Adrenal gland (tissue), 12 donors: ENCODE results near the gene GPC3. TPM values are rescaled to one million over a fixed set of nuclear protein-coding genes. Genes with fewer than 3 reads are reported as not detected.

ENCODE experiments used
- DNase-seq, 7 donors: peaks; one replicate each; pipeline ENCODE4 v3.0.0-alpha.2; 2019 to 2020
- H3K27ac ChIP-seq, 5 donors: fragments of 200-600 bp; sonication (generic) in 4 of 5; 1 replicate in 3 of 5; 2 replicates in 2 of 5; pipeline versions ENCODE4 v1.5.1 to v1.8.0; 2016 to 2020; ENCODE audit warnings: mild to moderate bottlenecking in 1 of 5
- H3K27me3 ChIP-seq: fragments of 200-600 bp; 2 replicates; pipeline ENCODE4 v1.8.0; 2021
- H3K36me3 ChIP-seq, 2 donors: fragments of 200-600 bp; replicated peaks in 1 of 2; 1 replicate in 1 of 2; 2 replicates in 1 of 2; pipeline versions ENCODE4 v1.5.1 to v1.8.0; 2018 to 2022
- H3K4me1 ChIP-seq, 2 donors: fragments of 200-600 bp; replicated peaks in 1 of 2; 1 replicate in 1 of 2; 2 replicates in 1 of 2; pipeline versions ENCODE4 v1.5.1 to v1.8.0; 2018 to 2021
- H3K4me3 ChIP-seq, 4 donors: fragments of 200-600 bp; sonication (generic) in 3 of 4; one replicate each; pipeline ENCODE4 v1.5.1; 2016 to 2018
- H3K9me3 ChIP-seq, 3 donors: fragments of 200-600 bp; sonication (generic) in 1 of 3; replicated peaks in 1 of 3; 1 replicate in 2 of 3; 2 replicates in 1 of 3; pipeline versions ENCODE4 v1.5.1 to v1.8.0; 2016 to 2021
- CTCF ChIP-seq, 6 experiments: fragments of 450-650 bp in 4 of 6; fragments of 200-600 bp in 2 of 6; sonication (generic) in 1 of 6; IDR thresholded peaks; 1 replicate in 5 of 6; 2 replicates in 1 of 6; pipeline versions ENCODE4 v1.5.1 to v1.8.0; 2016 to 2021; ENCODE audit warnings: antibody characterized with exemption in 6 of 6, mild to moderate bottlenecking in 2 of 6, moderate library complexity in 1 of 6
- POLR2A ChIP-seq, 2 donors: fragments of 450-650 bp; IDR thresholded peaks; one replicate each; pipeline ENCODE4 v1.6.1; 2017; ENCODE audit warnings: antibody characterized with exemption in 2 of 2, mild to moderate bottlenecking in 2 of 2, moderate library complexity in 1 of 2
- WGBS, 4 donors: extraction: QIAGEN DNeasy Blood & Tissue Kit in 2 of 4; methylation state at CpG; one replicate each; pipeline versions ENCODE4 v1.1.5 to v1.1.7; 2013 to 2017; 5-methylcytosine and 5-hydroxymethylcytosine counted together
- intact Hi-C, 2 donors: fragments of 100-400 bp; cut with DNase I; formaldehyde crosslinking; loops; one replicate each; pipeline versions ENCODE4 v1.14.1 to v1.15.0; 2022 to 2023
- polyA plus RNA-seq, 3 donors: library from polyadenylated mRNA; stranded (reverse); fragments of 200-250 nt in 2 of 3; fragments of 350-450 nt in 1 of 3; fragmentation: Illumina TruSeq in 1 of 3; extraction: RNeasy Lipid Tissue Mini Kit (QIAGEN cat#74804) in 1 of 3; gene quantifications; one replicate each; pipeline ENCODE4 v1.2.3, GENCODE V29; 2013 to 2014
- total RNA-seq, 9 donors: library from RNA; depleted of rRNA in 4 of 9; stranded (reverse); fragments of >200 nt in 4 of 9; fragments of 120-200 nt in 1 of 9; fragmentation: NEBNext Ultra II Directional in 1 of 9; extraction: Animal tissue kit (Norgen Biotek cat#: 25700) in 1 of 9; gene quantifications; one replicate each; pipeline versions ENCODE4 v1.1.0 to v1.2.4, GENCODE V29; 2013 to 2023
- donor health status: healthy with polysubstance abuse.
- donor health status: Bipolar disorder and iron deficiency.
- donor health status: DM: yes; HTN: yes; CAD: no.
- donor health status: DM: no; HTN: no; CAD: no.
- donor health status: DM: no; HTN: no; CAD: no.
- donor health status: DM: yes; HTN: yes; CAD: no.

The GPC3 gene
- total and polyA plus RNA-seq, 12 donors, result 3.5 to 56.7 (median 20.9) TPM

GRCh38 chrX:133876646-133877045, 108.7 kb downstream of the GPC3 start:
- Histone ChIP-seq H3K4me1 (no peaks in the 10 kb centered on the region), H3K9me3 (no peaks in the 10 kb centered on the region), H3K27ac (no peak overlapping the region), H3K27me3 (peaks cover 15% of the 10 kb centered on the region), H3K36me3 (no peaks in the 10 kb centered on the region), H3K4me3 (no peak overlapping the region)
- no peak for TF ChIP-seq CTCF (IDR thresholded peaks at IDR 0.05)
- TF ChIP-seq POLR2A (IDR thresholded peaks at IDR 0.05), result no peak
- DNase-seq, result no peak
- intact Hi-C loops, result no loop called here

GRCh38 chrX:133869270-133869669, 116.1 kb downstream of the GPC3 start:
- H3K4me3 ChIP-seq, result no peak overlapping the region

GRCh38 chrX:133868682-133869081, 116.7 kb downstream of the GPC3 start:
- Histone ChIP-seq H3K36me3 (no peaks in the 10 kb centered on the region), H3K27me3 (no peaks in the 10 kb centered on the region), H3K27ac (no peak overlapping the region), H3K9me3 (no peaks in the 10 kb centered on the region), H3K4me1 (no peaks in the 10 kb centered on the region), H3K4me3 (no peak overlapping the region)
- 44 to 92% (median 68%) methylated on average over 1 of the region's 1 CpG for WGBS, 4 donors
- intact Hi-C loops, result no loop called here
- DNase-seq, result no peak
- no peak for TF ChIP-seq CTCF (IDR thresholded peaks at IDR 0.05)
- TF ChIP-seq POLR2A (IDR thresholded peaks at IDR 0.05), result no peak

More at GRCh38 chrX:133869270-133869669, 116.1 kb downstream of the GPC3 start:
- H3K27ac ChIP-seq, result no peak overlapping the region
- DNase-seq, result no peak
- no peaks in the 10 kb centered on the region for H3K9me3 ChIP-seq
- no peak for TF ChIP-seq CTCF (IDR thresholded peaks at IDR 0.05)
- TF ChIP-seq POLR2A (IDR thresholded peaks at IDR 0.05), result no peak
- no peaks in the 10 kb centered on the region for H3K36me3 ChIP-seq
- 75 to 96% (median 83%) methylated on average over 4 of the region's 4 CpGs for WGBS, 4 donors
- intact Hi-C loops, result no loop called here
- no peaks in the 10 kb centered on the region for H3K27me3 ChIP-seq
- H3K4me1 ChIP-seq, result no peaks in the 10 kb centered on the region

DNA sequence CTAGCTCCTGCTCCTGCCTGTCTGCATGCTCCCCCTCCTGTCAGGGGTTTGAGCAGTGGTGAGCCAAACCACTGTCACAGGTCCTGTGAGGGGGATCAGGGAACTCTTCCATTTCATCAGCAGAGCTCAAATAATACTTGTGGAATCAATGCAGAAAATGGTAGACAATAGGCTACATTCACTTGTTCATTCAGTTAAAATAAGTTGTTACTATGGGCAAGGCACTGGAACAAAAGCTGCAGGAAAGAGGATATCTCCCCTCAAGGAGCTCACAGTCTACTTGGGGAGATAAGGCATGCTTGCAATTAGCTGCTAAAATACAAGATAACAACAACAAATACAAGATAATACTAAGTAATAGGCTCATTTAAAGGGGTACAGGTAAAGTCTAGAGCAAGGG, 117.1 kb downstream of the GPC3 start:
- Histone ChIP-seq H3K4me1 (no peaks in the 10 kb centered on the region), H3K36me3 (no peaks in the 10 kb centered on the region), H3K27ac (no peak overlapping the region), H3K27me3 (no peaks in the 10 kb centered on the region), H3K4me3 (no peak overlapping the region), H3K9me3 (no peaks in the 10 kb centered on the region)
- no peak for DNase-seq
- TF ChIP-seq CTCF (IDR thresholded peaks at IDR 0.05) (no peak), POLR2A (IDR thresholded peaks at IDR 0.05) (no peak)
- intact Hi-C loops, result no loop called here
